ENCODE measurements around the gene DPYSL5.

The DPYSL5 gene

GRCh38 chr2:26860211-26860850 lies 12.4 kb downstream of the DPYSL5 start:
- H3K9me3 ChIP-seq (ENCODE audit: low read length) = no peaks in the 10 kb centered on the region
- H3K4me1 ChIP-seq (ENCODE audit: insufficient read depth, low read length) = no peaks in the 10 kb centered on the region
- no peak overlapping the region for H3K27ac ChIP-seq (ENCODE audit: low read depth, low read length)
- no peaks in the 10 kb centered on the region for H3K36me3 ChIP-seq (ENCODE audit: insufficient read depth, low read length)
- no peak overlapping the region for H3K9ac ChIP-seq (ENCODE audit: low read length)
- H3K27me3 ChIP-seq (ENCODE audit: control insufficient read depth in 1 of 2, insufficient read depth in 2 of 2, low read length in 2 of 2) = no peaks in the 10 kb centered on the region
- no peak overlapping the region for H3K4me3 ChIP-seq (ENCODE audit: low read depth in 1 of 2, low read length in 2 of 2)

- Histone ChIP-seq H3K36me3 (ENCODE audit: insufficient read depth, low read length) (no peaks in the 10 kb centered on the region), H3K4me1 (ENCODE audit: insufficient read depth, low read length) (no peaks in the 10 kb centered on the region), H3K9ac (ENCODE audit: low read length) (no peak overlapping the region), H3K9me3 (ENCODE audit: low read length) (no peaks in the 10 kb centered on the region), H3K27ac (ENCODE audit: low read depth, low read length) (no peak overlapping the region), H3K27me3 (ENCODE audit: control insufficient read depth in 1 of 2, insufficient read depth in 2 of 2, low read length in 2 of 2) (no peaks in the 10 kb centered on the region), H3K4me3 (ENCODE audit: low read depth in 1 of 2, low read length in 2 of 2) (no peak overlapping the region)
These were observed 13.8 kb downstream of the DPYSL5 start for GRCh38 chr2:26861610-26862224.

- Histone ChIP-seq H3K27ac (ENCODE audit: low read depth, low read length) (no peak overlapping the region), H3K4me1 (ENCODE audit: insufficient read depth, low read length) (no peaks in the 10 kb centered on the region), H3K9me3 (ENCODE audit: low read length) (no peaks in the 10 kb centered on the region), H3K4me3 (ENCODE audit: low read depth in 1 of 2, low read length in 2 of 2) (no peak overlapping the region), H3K9ac (ENCODE audit: low read length) (no peak overlapping the region), H3K27me3 (ENCODE audit: control insufficient read depth in 1 of 2, insufficient read depth in 2 of 2, low read length in 2 of 2) (no peaks in the 10 kb centered on the region), H3K36me3 (ENCODE audit: insufficient read depth, low read length) (no peaks in the 10 kb centered on the region)
These were observed 16.3 kb downstream of the DPYSL5 start for GRCh38 chr2:26864226-26864625.

- Histone ChIP-seq H3K9me3 (ENCODE audit: low read length) (no peaks in the 10 kb centered on the region), H3K4me1 (ENCODE audit: insufficient read depth, low read length) (no peaks in the 10 kb centered on the region), H3K27me3 (ENCODE audit: control insufficient read depth in 1 of 2, insufficient read depth in 2 of 2, low read length in 2 of 2) (no peaks in the 10 kb centered on the region), H3K9ac (ENCODE audit: low read length) (no peak overlapping the region), H3K4me3 (ENCODE audit: low read depth in 1 of 2, low read length in 2 of 2) (no peak overlapping the region), H3K36me3 (ENCODE audit: insufficient read depth, low read length) (no peaks in the 10 kb centered on the region), H3K27ac (ENCODE audit: low read depth, low read length) (no peak overlapping the region)
These were observed 16.7 kb downstream of the DPYSL5 start for GRCh38 chr2:26864646-26865045.

GRCh38 chr2:26870585-26871095 lies 22.7 kb downstream of the DPYSL5 start:
- Histone ChIP-seq H3K9me3 (ENCODE audit: low read length) (no peaks in the 10 kb centered on the region), H3K4me3 (ENCODE audit: low read depth in 1 of 2, low read length in 2 of 2) (no peak overlapping the region), H3K4me1 (ENCODE audit: insufficient read depth, low read length) (no peaks in the 10 kb centered on the region), H3K27me3 (ENCODE audit: control insufficient read depth in 1 of 2, insufficient read depth in 2 of 2, low read length in 2 of 2) (no peaks in the 10 kb centered on the region), H3K36me3 (ENCODE audit: insufficient read depth, low read length) (no peaks in the 10 kb centered on the region), H3K27ac (ENCODE audit: low read depth, low read length) (no peak overlapping the region), H3K9ac (ENCODE audit: low read length) (no peak overlapping the region)

- Histone ChIP-seq H3K27ac (ENCODE audit: low read depth, low read length) (no peak overlapping the region), H3K4me3 (ENCODE audit: low read depth in 1 of 2, low read length in 2 of 2) (no peak overlapping the region)
These were observed 25.5 kb downstream of the DPYSL5 start for GRCh38 chr2:26873286-26873983.

GRCh38 chr2:26874514-26874913 lies 26.6 kb downstream of the DPYSL5 start:
- H3K36me3 ChIP-seq (ENCODE audit: insufficient read depth, low read length) = no peaks in the 10 kb centered on the region
- H3K9ac ChIP-seq (ENCODE audit: low read length) = no peak overlapping the region
- H3K4me1 ChIP-seq (ENCODE audit: insufficient read depth, low read length) = no peaks in the 10 kb centered on the region
- no peak overlapping the region for H3K27ac ChIP-seq (ENCODE audit: low read depth, low read length)
- no peaks in the 10 kb centered on the region for H3K9me3 ChIP-seq (ENCODE audit: low read length)
- H3K27me3 ChIP-seq (ENCODE audit: control insufficient read depth in 1 of 2, insufficient read depth in 2 of 2, low read length in 2 of 2) = no peaks in the 10 kb centered on the region
- H3K4me3 ChIP-seq (ENCODE audit: low read depth in 1 of 2, low read length in 2 of 2) = no peak overlapping the region

More at GRCh38 chr2:26873286-26873983, 25.5 kb downstream of the DPYSL5 start:
- Histone ChIP-seq H3K36me3 (ENCODE audit: insufficient read depth, low read length) (no peaks in the 10 kb centered on the region), H3K27me3 (ENCODE audit: control insufficient read depth in 1 of 2, insufficient read depth in 2 of 2, low read length in 2 of 2) (no peaks in the 10 kb centered on the region), H3K9me3 (ENCODE audit: low read length) (no peaks in the 10 kb centered on the region), H3K9ac (ENCODE audit: low read length) (no peak overlapping the region), H3K4me1 (ENCODE audit: insufficient read depth, low read length) (no peaks in the 10 kb centered on the region)

- no peak overlapping the region for H3K27ac ChIP-seq (ENCODE audit: low read depth, low read length)
- no peaks in the 10 kb centered on the region for H3K9me3 ChIP-seq (ENCODE audit: low read length)
- no peaks in the 10 kb centered on the region for H3K4me1 ChIP-seq (ENCODE audit: insufficient read depth, low read length)
- H3K4me3 ChIP-seq (ENCODE audit: low read depth in 1 of 2, low read length in 2 of 2) = no peak overlapping the region
- H3K9ac ChIP-seq (ENCODE audit: low read length) = no peak overlapping the region
- no peaks in the 10 kb centered on the region for H3K27me3 ChIP-seq (ENCODE audit: control insufficient read depth in 1 of 2, insufficient read depth in 2 of 2, low read length in 2 of 2)
- H3K36me3 ChIP-seq (ENCODE audit: insufficient read depth, low read length) = no peaks in the 10 kb centered on the region
These were observed 27.2 kb downstream of the DPYSL5 start for GRCh38 chr2:26875065-26875634.

- Histone ChIP-seq H3K4me1 (ENCODE audit: insufficient read depth, low read length) (no peaks in the 10 kb centered on the region), H3K9me3 (ENCODE audit: low read length) (no peaks in the 10 kb centered on the region), H3K4me3 (ENCODE audit: low read depth in 1 of 2, low read length in 2 of 2) (no peak overlapping the region), H3K27me3 (ENCODE audit: control insufficient read depth in 1 of 2, insufficient read depth in 2 of 2, low read length in 2 of 2) (no peaks in the 10 kb centered on the region), H3K27ac (ENCODE audit: low read depth, low read length) (no peak overlapping the region), H3K9ac (ENCODE audit: low read length) (no peak overlapping the region), H3K36me3 (ENCODE audit: insufficient read depth, low read length) (no peaks in the 10 kb centered on the region)
These were observed 27.9 kb downstream of the DPYSL5 start for GRCh38 chr2:26875808-26876207.

GRCh38 chr2:26876260-26876659 lies 28.3 kb downstream of the DPYSL5 start:
- no peak overlapping the region for H3K4me3 ChIP-seq (ENCODE audit: low read depth in 1 of 2, low read length in 2 of 2)
- no peaks in the 10 kb centered on the region for H3K36me3 ChIP-seq (ENCODE audit: insufficient read depth, low read length)
- H3K27me3 ChIP-seq (ENCODE audit: control insufficient read depth in 1 of 2, insufficient read depth in 2 of 2, low read length in 2 of 2) = no peaks in the 10 kb centered on the region
- H3K9me3 ChIP-seq (ENCODE audit: low read length) = no peaks in the 10 kb centered on the region
- H3K27ac ChIP-seq (ENCODE audit: low read depth, low read length) = no peak overlapping the region
- no peak overlapping the region for H3K9ac ChIP-seq (ENCODE audit: low read length)
- no peaks in the 10 kb centered on the region for H3K4me1 ChIP-seq (ENCODE audit: insufficient read depth, low read length)

- H3K9me3 ChIP-seq (ENCODE audit: low read length) = no peaks in the 10 kb centered on the region
- no peaks in the 10 kb centered on the region for H3K36me3 ChIP-seq (ENCODE audit: insufficient read depth, low read length)
- H3K9ac ChIP-seq (ENCODE audit: low read length) = no peak overlapping the region
- no peaks in the 10 kb centered on the region for H3K27me3 ChIP-seq (ENCODE audit: control insufficient read depth in 1 of 2, insufficient read depth in 2 of 2, low read length in 2 of 2)
- H3K4me3 ChIP-seq (ENCODE audit: low read depth in 1 of 2, low read length in 2 of 2) = no peak overlapping the region
- H3K27ac ChIP-seq (ENCODE audit: low read depth, low read length) = no peak overlapping the region
- H3K4me1 ChIP-seq (ENCODE audit: insufficient read depth, low read length) = no peaks in the 10 kb centered on the region
These were observed 29.3 kb downstream of the DPYSL5 start for GRCh38 chr2:26877276-26877675.
